HG03097 (cell line): Measurements from ENCODE around the gene DMAC2.
"Not testable (repeated sequence)": the region's sequence is repeated elsewhere in the genome, so short reads cannot be mapped to it uniquely, and the experiment has no call there.

Experiments used
- ATAC-seq: cut with Tn5 transposase; IDR thresholded peaks from one replicate; pipeline ENCODE4 v1.9.1; 2021; ENCODE audit not compliant: unreplicated experiment, low FRiP score

The DMAC2 gene

GRCh38 chr19:41424335-41425173 lies 15.2 kb downstream of the DMAC2 start:
- ATAC-seq, result no peak

GRCh38 chr19:41422955-41423354 lies 16.8 kb downstream of the DMAC2 start:
- no peak for ATAC-seq

GRCh38 chr19:41422456-41422855 lies 17.3 kb downstream of the DMAC2 start:
- ATAC-seq, result no peak

GRCh38 chr19:41421973-41422372 lies 17.7 kb downstream of the DMAC2 start:
- ATAC-seq, result no peak

GRCh38 chr19:41421314-41421713 lies 18.4 kb downstream of the DMAC2 start:
- ATAC-seq, result no peak

- no peak for ATAC-seq
These were observed 19.4 kb downstream of the DMAC2 start for GRCh38 chr19:41420101-41420880.

DNA sequence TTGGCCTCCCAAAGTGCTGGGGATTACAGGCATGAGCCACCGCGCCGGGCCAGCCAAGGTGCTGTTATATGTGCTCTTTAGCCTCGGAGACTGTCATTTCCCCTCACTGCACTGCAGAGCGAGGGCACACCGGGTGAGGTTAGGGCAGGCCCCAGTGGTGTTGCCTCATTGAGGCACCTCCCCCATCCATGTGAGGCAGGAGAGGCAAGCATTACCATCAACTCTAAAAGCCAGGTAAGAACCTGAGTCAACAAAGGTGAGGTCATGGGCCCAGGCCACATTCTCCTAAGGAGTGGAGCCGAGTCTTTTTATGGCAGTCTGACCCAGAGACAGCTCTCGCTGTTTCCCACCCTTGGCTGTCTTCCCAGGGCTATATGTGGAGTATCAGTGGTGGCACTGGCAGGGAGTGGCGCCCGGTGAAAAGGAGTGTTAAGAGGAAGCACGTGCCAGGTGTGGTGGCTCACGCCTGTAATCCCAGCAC lies 23.5 kb downstream of the DMAC2 start:
- ATAC-seq, result no peak

- no peak for ATAC-seq
These were observed 24.5 kb downstream of the DMAC2 start for GRCh38 chr19:41415154-41415571.

DNA sequence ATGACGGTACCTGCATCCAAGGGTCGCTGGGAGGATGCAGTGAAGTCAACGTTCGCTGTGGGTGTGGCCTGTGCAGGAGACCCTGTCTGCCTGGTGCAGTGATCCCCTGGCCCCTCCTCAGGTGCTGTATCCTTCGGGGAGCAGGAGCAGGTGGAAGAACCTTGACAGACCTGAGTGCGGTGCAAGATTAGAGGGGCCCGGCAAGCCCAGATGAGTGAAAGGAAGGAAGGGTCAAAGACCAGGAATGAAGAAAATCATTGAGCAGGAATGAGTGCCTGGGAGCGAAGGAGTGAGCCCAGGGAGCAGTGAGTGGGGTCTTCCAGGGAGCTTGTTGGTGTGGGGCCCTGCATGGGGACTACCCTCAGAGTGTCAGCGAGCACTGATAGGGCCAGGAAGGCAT lies 25.3 kb downstream of the DMAC2 start:
- no peak for ATAC-seq

DNA sequence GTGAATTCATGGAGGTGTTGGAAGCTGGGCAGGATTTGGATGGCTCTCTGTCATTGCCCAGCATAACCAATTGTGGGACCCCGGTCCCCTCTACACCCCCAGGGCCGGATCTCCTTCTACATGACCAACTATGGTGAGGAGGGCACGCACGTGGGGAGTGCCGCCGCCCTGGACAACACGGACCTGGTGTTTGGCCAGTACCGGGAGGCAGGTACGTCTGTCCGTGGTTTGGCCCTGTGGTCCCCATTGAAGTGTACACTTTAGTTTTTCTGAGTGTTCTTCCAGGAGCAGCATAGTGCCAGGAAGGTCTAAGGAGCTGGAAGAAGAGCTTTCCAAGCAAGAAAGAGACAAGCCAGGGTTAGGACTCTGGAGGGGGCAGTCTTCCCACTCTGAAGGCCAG lies 25.8 kb downstream of the DMAC2 start:
- no peak for ATAC-seq

- ATAC-seq, result no peak
These were observed 26.8 kb downstream of the DMAC2 start for GRCh38 chr19:41412953-41413352.

- no peak for ATAC-seq
These were observed 27.8 kb downstream of the DMAC2 start for GRCh38 chr19:41411968-41412265.

DNA sequence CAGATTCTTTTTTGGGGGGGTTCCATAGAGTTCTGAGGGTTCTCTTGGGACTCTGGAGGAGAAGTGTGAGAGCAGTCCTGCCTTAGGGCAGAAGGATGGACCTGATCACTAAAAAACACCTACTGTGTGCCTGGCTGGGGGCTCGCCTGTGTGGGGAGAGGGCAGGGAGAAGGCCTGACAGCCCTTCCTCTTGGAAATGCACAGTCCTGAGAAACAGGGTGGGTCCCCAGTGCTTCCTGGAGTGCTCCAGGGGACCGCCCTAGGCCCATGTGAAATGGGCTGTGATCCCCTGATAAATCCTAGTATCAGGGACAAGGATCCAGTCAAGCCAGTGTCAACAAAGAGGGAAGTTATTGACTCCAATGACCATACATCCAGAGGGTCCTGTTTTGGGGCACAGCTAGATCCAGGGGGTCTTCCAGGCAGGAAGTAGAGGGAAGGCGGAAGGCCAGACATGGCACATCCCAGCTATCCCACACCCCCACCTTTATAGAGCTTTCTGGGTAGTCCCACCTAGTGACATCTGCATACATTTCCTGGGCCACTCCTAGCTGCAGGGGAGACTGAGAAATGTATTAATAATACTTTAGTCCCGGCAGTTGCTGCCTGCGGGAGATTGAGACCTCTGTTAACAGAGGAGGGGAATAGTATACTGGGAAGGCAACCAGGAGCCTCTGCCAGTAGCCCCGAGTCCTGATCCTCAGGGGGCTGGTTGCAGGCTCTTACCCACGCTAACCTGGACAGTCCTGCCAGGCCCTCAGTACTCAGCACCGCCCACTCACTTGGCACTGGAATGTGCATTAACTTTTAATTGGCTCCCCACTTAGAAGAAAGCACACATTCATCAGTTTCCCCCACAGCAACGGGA lies 28.4 kb downstream of the DMAC2 start:
- ATAC-seq, result no peak

DNA sequence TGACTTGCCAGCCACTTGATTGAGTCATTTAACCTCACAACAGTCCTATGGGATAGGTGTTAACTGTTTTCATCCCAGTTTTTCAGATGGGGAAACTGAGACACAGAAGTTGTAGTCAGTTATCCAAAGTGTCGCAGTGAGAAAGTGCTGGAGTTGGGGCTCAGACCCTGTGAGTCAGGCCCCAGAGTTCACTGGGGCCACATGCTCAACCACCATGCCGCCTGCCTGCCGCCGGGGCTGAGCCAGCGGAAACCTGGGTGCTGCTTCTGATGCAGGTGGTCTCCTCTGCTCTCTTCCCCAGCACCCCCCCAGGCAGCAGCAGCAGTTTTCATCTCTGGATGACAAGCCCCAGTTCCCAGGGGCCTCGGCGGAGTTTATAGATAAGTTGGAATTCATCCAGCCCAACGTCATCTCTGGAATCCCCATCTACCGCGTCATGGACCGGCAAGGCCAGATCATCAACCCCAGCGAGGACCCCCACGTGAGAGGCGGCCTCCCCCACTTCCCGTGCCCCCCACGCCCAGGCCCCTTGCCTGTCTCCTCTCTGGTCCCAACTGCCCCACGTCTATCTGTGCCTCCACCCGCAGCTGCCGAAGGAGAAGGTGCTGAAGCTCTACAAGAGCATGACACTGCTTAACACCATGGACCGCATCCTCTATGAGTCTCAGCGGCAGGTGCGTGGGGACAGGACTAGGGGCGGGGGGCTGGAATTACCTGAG lies 29.2 kb downstream of the DMAC2 start:
- ATAC-seq, result no peak

DNA sequence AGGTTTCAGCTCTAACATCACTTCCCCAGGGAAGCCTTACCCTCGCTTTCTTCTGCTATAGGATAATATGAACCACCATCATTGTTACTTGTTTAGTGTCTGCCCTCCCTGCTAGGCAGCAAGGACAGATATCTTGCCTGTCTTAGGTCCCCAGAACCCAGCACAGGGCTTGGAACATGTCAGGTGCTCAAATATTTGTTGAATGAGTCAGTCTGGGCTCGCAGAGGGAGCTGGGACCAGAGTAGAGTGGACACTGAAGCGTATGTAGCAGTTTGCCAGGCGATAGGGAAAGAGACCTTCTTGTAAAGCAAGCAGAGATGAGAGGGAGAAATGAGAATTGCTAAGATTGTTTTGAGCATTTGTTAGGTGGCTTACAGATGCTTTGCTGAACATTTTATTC lies 30.4 kb downstream of the DMAC2 start:
- ATAC-seq, result no peak

GRCh38 chr19:41408846-41409245 lies 30.9 kb downstream of the DMAC2 start:
- not testable (repeated sequence) for ATAC-seq

- no peak for ATAC-seq
These were observed 31.5 kb downstream of the DMAC2 start for GRCh38 chr19:41408256-41408655.

GRCh38 chr19:41407271-41407670 lies 32.4 kb downstream of the DMAC2 start:
- no peak for ATAC-seq

DNA sequence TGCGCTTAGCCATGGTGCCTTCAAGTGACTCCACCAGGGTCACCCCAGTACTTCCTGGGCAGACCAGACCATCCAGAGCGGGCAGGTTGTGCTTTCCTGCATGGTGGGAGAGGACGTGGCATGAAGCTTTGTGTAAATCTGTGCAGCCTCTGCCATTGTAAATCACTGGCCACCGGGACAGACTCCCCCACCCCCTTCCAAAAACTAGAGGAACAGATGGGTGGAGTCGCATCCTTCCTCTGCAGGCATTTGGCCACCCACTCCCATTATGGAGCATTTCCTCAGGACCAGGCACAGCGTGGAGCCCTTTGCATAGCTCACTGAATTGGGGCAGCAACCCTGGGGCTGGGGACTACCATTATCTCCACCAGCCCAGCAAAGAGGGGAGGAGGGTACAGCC lies 33.9 kb downstream of the DMAC2 start:
- no peak for ATAC-seq

DNA sequence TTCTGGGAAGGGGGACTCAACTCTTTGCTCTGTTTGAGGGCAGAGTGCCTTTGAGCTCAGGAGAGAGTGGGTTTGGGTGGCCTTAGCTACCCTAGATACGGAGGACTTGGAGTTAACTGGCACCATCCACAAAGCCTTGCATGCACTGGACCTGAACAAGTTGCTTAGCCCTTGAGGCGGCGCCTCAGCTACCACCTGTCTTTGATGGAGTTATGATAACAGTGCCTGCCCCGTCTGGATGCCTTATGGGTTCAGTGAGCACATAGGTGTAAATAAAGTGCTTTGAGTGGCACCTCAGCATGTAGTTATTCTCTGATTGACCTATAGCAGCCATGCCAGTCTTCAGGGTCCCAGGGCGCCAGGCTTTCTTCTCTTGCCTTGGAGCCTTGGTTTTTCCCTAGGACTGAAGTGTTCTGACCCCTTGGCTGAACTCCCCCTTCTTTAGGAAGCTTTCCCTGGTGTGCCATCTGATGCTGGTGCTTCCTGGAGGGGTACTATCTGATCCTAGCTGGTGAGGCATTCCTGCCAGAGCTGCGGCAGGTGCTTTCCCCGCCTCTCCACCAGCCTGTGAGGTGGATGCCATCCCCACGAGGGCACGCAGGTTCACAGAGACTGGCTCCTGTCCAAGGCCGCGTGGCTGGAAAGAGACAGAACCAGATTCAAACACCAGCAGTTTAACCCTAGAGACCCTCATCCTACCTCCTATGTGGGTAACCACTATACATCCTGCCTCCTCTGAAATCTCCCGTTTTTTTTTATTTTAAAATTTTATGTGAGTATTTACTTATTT lies 36.3 kb downstream of the DMAC2 start:
- ATAC-seq, result no peak
